Fibroblast of villous mesenchyme (primary cell): ENCODE data around the gene OR6K6. TPM values are rescaled to one million over a fixed set of nuclear protein-coding genes. Genes with fewer than 3 reads are reported as not detected.

Source experiments
- DNase-seq: peaks from one replicate; pipeline ENCODE4 v3.0.0-alpha.2; 2010; ENCODE audit warnings: low read depth
- H3K4me3 ChIP-seq: 2 replicates; pipeline ENCODE4 v1.5.1; 2011; ENCODE audit warnings: low read depth, mild to moderate bottlenecking, low read length
- CTCF ChIP-seq: IDR thresholded peaks from 2 replicates; pipeline ENCODE4 v1.5.1; 2012; ENCODE audit warnings: low read depth, mild to moderate bottlenecking, low read length; ENCODE audit not compliant: insufficient read depth
- total RNA-seq: library from RNA; depleted of rRNA; stranded (reverse); fragments of >200 nt; gene quantifications from 2 replicates; pipeline ENCODE4 v1.2.3, GENCODE V29; 2012

OR6K6 gene, protein sequence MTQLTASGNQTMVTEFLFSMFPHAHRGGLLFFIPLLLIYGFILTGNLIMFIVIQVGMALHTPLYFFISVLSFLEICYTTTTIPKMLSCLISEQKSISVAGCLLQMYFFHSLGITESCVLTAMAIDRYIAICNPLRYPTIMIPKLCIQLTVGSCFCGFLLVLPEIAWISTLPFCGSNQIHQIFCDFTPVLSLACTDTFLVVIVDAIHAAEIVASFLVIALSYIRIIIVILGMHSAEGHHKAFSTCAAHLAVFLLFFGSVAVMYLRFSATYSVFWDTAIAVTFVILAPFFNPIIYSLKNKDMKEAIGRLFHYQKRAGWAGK
- total RNA-seq: not detected in 2 replicates

GRCh38 chr1:158754420-158754819 lies at the start of gene OR6K6:
Gene OR6K6, plus strand, starts transcription at chr1:158754720. Its CDS starts 168 bp downstream, at chr1:158754888.
- H3K4me3 ChIP-seq: no peak within 1 kb of the TSS
- TF ChIP-seq CTCF: no peak
- DNase-seq: no peak

DNA sequence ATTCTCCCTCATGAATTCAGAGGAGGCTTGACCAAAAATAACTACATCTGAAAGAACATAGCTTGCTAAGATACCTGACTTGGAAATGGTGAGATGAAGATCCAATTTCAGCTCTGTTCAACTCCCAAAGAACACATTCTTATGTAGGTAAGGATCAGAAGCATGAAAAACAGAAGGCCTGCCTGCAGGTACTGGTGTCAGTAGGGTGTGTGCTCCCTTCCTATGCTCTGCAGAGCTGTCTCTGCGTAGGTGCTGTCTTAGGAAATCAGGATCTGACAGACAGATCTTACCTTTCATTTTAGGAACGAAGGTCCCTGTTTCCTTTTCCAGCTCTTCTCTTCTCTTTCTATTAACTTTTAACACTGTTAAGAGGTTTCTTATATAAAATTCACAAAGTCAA lies 48.4 kb upstream of the OR6K6 start:
- TF ChIP-seq CTCF: no peak
- no peak overlapping the region for H3K4me3 ChIP-seq
- no peak for DNase-seq

GRCh38 chr1:158711098-158711497 lies 43.4 kb upstream of the OR6K6 start:
- no peak for DNase-seq
- TF ChIP-seq CTCF: no peak
- H3K4me3 ChIP-seq: no peak overlapping the region

DNA sequence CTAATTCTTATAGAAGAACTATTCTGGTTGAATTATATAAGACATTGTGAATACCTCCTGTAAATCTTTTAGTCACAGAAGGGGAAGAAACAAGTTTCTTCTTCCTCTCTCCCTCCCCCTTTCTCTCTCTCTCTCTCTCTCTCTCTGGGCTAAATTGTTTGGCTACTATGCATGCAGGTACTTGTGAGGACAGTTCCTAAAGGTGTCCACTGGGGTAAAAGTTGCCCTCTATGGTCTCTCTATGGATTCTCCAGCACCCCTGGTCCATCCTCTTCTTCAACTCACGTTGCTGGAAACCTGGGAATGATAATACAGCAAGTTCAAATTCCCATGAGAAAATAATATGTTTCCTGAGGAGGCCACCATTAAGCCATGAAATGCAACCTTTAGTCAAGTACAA lies 39.8 kb upstream of the OR6K6 start:
- no peak for DNase-seq
- no peak overlapping the region for H3K4me3 ChIP-seq
- TF ChIP-seq CTCF: no peak

- H3K4me3 ChIP-seq: no peak overlapping the region
- no peak for DNase-seq
- TF ChIP-seq CTCF: no peak
These were observed 38.2 kb upstream of the OR6K6 start for GRCh38 chr1:158716335-158716734.

- no peak for DNase-seq
- TF ChIP-seq CTCF: no peak
These were observed 37.2 kb upstream of the OR6K6 start for GRCh38 chr1:158717344-158717743.

DNA sequence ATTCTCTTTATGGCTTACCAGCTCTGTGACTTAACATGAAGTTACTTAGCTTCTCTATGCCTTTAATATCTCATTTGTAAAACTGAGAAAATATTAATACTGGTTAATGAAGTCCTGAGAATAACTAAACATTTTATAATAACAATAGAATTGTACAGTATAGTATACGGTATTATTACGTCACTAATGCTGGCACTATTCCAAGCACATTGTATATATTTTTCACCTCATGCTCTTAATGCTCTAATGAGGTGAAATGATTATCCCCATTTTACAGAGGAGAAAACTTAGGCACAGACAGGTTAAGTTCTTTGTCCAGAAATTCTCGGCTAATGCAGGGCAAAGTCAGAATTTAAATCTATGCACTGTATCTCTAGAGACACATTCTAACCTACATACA lies 34.9 kb upstream of the OR6K6 start:
- TF ChIP-seq CTCF: no peak
- no peak overlapping the region for H3K4me3 ChIP-seq
- no peak for DNase-seq

More at GRCh38 chr1:158717344-158717743, 37.2 kb upstream of the OR6K6 start:
- H3K4me3 ChIP-seq: no peak overlapping the region
